H9 (cell line): Measurements from ENCODE around the gene GRID2. TPM values are rescaled to one million over a fixed set of nuclear protein-coding genes. Genes with fewer than 3 reads are reported as not detected.

Experiments used
- DNase-seq: peaks from one replicate; pipeline ENCODE4 v3.0.0-alpha.2; 2017
- H2AFZ ChIP-seq: one replicate; pipeline ENCODE4 v1.6.1; 2013; ENCODE audit warnings: mild to moderate bottlenecking, low read length, control low read depth, moderate library complexity
- H2AK5ac ChIP-seq: 2 replicates; pipeline ENCODE4 v1.6.1; 2013; ENCODE audit warnings: low read length, control low read depth, mixed read lengths; ENCODE audit not compliant: insufficient read length
- H2BK120ac ChIP-seq: one replicate; pipeline ENCODE4 v1.6.1; 2013; ENCODE audit warnings: low read depth, mild to moderate bottlenecking, low read length, control low read depth, inconsistent platforms; ENCODE audit not compliant: poor library complexity, severe bottlenecking
- H2BK12ac ChIP-seq: 2 replicates; pipeline ENCODE4 v1.6.1; 2013; ENCODE audit warnings: low read length, control low read depth, mixed read lengths, low read depth; ENCODE audit not compliant: insufficient read length
- H2BK15ac ChIP-seq: 2 replicates; pipeline ENCODE4 v1.6.1; 2013; ENCODE audit warnings: low read depth, low read length, control low read depth
- H2BK20ac ChIP-seq: one replicate; pipeline ENCODE4 v1.6.1; 2013; ENCODE audit warnings: low read depth, mild to moderate bottlenecking, low read length, control low read depth, inconsistent platforms; ENCODE audit not compliant: poor library complexity, severe bottlenecking
- H2BK5ac ChIP-seq: 2 replicates; pipeline ENCODE4 v1.6.1; 2013; ENCODE audit warnings: low read length, control low read depth, mixed read lengths; ENCODE audit not compliant: insufficient read length
- H3K14ac ChIP-seq: 2 replicates; pipeline ENCODE4 v1.6.1; 2013; ENCODE audit warnings: low read length, control low read depth; ENCODE audit not compliant: insufficient read depth
- H3K18ac ChIP-seq: 2 replicates; pipeline ENCODE4 v1.6.1; 2013; ENCODE audit warnings: low read depth, mild to moderate bottlenecking, mixed read lengths, low read length, control low read depth; ENCODE audit not compliant: insufficient read length
- H3K23ac ChIP-seq: 2 replicates; pipeline ENCODE4 v1.6.1; 2013; ENCODE audit warnings: low read length, control low read depth, mixed read lengths, low read depth; ENCODE audit not compliant: insufficient read length
- H3K23me2 ChIP-seq: 2 replicates; pipeline ENCODE4 v1.6.1; 2013; ENCODE audit warnings: low read depth, mild to moderate bottlenecking, mixed read lengths, low read length, control low read depth; ENCODE audit not compliant: insufficient read length, poor library complexity, severe bottlenecking
- H3K27ac ChIP-seq: 2 replicates; pipeline ENCODE4 v1.5.1; 2013; ENCODE audit warnings: low read length, control low read depth, mixed read lengths, low read depth; ENCODE audit not compliant: insufficient read length
- H3K27me3 ChIP-seq: 2 replicates; pipeline ENCODE4 v1.6.1; 2013; ENCODE audit warnings: low read length, control low read depth, inconsistent platforms; ENCODE audit not compliant: insufficient read depth
- H3K4ac ChIP-seq: 2 replicates; pipeline ENCODE4 v1.6.1; 2013; ENCODE audit warnings: low read depth, mild to moderate bottlenecking, control low read depth, inconsistent platforms, low read length, moderate library complexity
- H3K4me1 ChIP-seq: 2 replicates; pipeline ENCODE4 v1.6.1; 2013; ENCODE audit warnings: low read length, control low read depth, inconsistent platforms; ENCODE audit not compliant: insufficient read depth
- H3K4me2 ChIP-seq: 2 replicates; pipeline ENCODE4 v1.6.1; 2013; ENCODE audit warnings: low read length, control low read depth, mixed read lengths; ENCODE audit not compliant: insufficient read length, insufficient read depth
- H3K56ac ChIP-seq: 2 replicates; pipeline ENCODE4 v1.6.1; 2013; ENCODE audit warnings: low read depth, mild to moderate bottlenecking, mixed read lengths, low read length, control low read depth; ENCODE audit not compliant: insufficient read length
- H3K79me1 ChIP-seq: 2 replicates; pipeline ENCODE4 v1.6.1; 2013; ENCODE audit warnings: low read depth, mild to moderate bottlenecking, moderate library complexity, low read length, control low read depth, inconsistent platforms; ENCODE audit not compliant: insufficient read depth, poor library complexity, severe bottlenecking
- H3K79me2 ChIP-seq: 2 replicates; pipeline ENCODE4 v1.6.1; 2013; ENCODE audit warnings: low read length, control low read depth, inconsistent platforms; ENCODE audit not compliant: insufficient read depth
- H3K9ac ChIP-seq: 2 replicates; pipeline ENCODE4 v1.6.1; 2013; ENCODE audit warnings: low read length, control low read depth, mixed read lengths; ENCODE audit not compliant: insufficient read length; ENCODE audit errors: extremely low read depth
- H3K9me3 ChIP-seq: one replicate; pipeline ENCODE4 v1.6.1; 2013; ENCODE audit warnings: low read depth, low read length, inconsistent platforms; ENCODE audit not compliant: control insufficient read depth
- H3T11ph ChIP-seq: one replicate; pipeline ENCODE4 v1.6.1; 2013; ENCODE audit warnings: mild to moderate bottlenecking, low read length, control low read depth, inconsistent platforms
- H4K20me1 ChIP-seq: one replicate; pipeline ENCODE4 v1.6.1; 2013; ENCODE audit not compliant: control insufficient read depth, insufficient read length, insufficient read depth
- H4K5ac ChIP-seq: 2 replicates; pipeline ENCODE4 v1.6.1; 2013; ENCODE audit warnings: low read depth, mild to moderate bottlenecking, mixed read lengths, low read length, control low read depth; ENCODE audit not compliant: insufficient read length
- H4K8ac ChIP-seq: replicated peaks from 2 replicates; pipeline ENCODE4 v1.6.1; 2013; ENCODE audit warnings: low read length, control low read depth, mixed read lengths, low read depth; ENCODE audit not compliant: insufficient read length
- H4K91ac ChIP-seq: 2 replicates; pipeline ENCODE4 v1.6.1; 2013; ENCODE audit warnings: low read depth, mild to moderate bottlenecking, moderate library complexity, mixed read lengths, low read length, control low read depth; ENCODE audit not compliant: insufficient read length
- H3K27ac Mint-ChIP-seq, 3 experiments: 2 replicates in 2 of 3; 3 replicates in 1 of 3; pipeline ENCODE4 v1.8.0; 2020 to 2021; ENCODE audit warnings: mixed read lengths in 3 of 3, mild to moderate bottlenecking in 1 of 3, moderate library complexity in 1 of 3
- H3K27me3 Mint-ChIP-seq: 2 replicates; pipeline ENCODE4 v1.8.0; 2021; ENCODE audit warnings: low read depth, mild to moderate bottlenecking, moderate library complexity, mixed read lengths
- H3K36me3 Mint-ChIP-seq, 3 experiments: 2 replicates in 2 of 3; 3 replicates in 1 of 3; pipeline ENCODE4 v1.8.0; 2020 to 2021; ENCODE audit warnings: low read depth in 3 of 3, mixed read lengths in 3 of 3; ENCODE audit not compliant: insufficient read depth in 1 of 3
- H3K4me1 Mint-ChIP-seq, 2 experiments: 2 replicates each; pipeline ENCODE4 v1.8.0; 2020; ENCODE audit warnings: mixed read lengths in 2 of 2
- H3K4me3 Mint-ChIP-seq, 2 experiments: 2 replicates in 1 of 2; 3 replicates in 1 of 2; pipeline ENCODE4 v1.8.0; 2020 to 2021; ENCODE audit warnings: mild to moderate bottlenecking in 2 of 2, mixed read lengths in 2 of 2, moderate library complexity in 1 of 2
- H3K9me3 Mint-ChIP-seq, 2 experiments: 2 replicates in 1 of 2; 3 replicates in 1 of 2; pipeline ENCODE4 v1.8.0; 2020; ENCODE audit warnings: mild to moderate bottlenecking in 2 of 2, mixed read lengths in 2 of 2, moderate library complexity in 1 of 2
- CTCF ChIP-seq: fragments of 200-600 bp; sonication (generic); conservative IDR thresholded peaks from 3 replicates; pipeline ENCODE4 v1.8.0; 2021; ENCODE audit warnings: antibody characterized with exemption, mild to moderate bottlenecking
- total RNA-seq: library from RNA; stranded (reverse); gene quantifications from 2 replicates; pipeline ENCODE4 v1.2.1, GENCODE V29; 2021

Gene GRID2
- total RNA-seq, 1 experiment from 2014 or later = 21.8 TPM

GRCh38 chr4:92840880-92841279 lies 537.1 kb downstream of the GRID2 start:
- Histone ChIP-seq H3K9me3 (no peaks in the 10 kb centered on the region), H2BK5ac (no peak overlapping the region), H4K91ac (no peak overlapping the region), H2AFZ (no peak overlapping the region), H3K79me2 (no peaks in the 10 kb centered on the region), H2AK5ac (no peak overlapping the region), H3K27ac (no peak overlapping the region), H3K9ac (no peak overlapping the region), H4K20me1 (no peaks in the 10 kb centered on the region), H3T11ph (no peak overlapping the region), H3K4ac (no peak overlapping the region), H3K79me1 (no peaks in the 10 kb centered on the region), H2BK120ac (no peak overlapping the region), H3K56ac (no peak overlapping the region), H3K4me1 (no peaks in the 10 kb centered on the region), H2BK12ac (no peak overlapping the region), H4K8ac (no peak overlapping the region), H3K23ac (no peak overlapping the region), H2BK20ac (no peak overlapping the region), H3K27me3 (no peaks in the 10 kb centered on the region), H3K14ac (no peak overlapping the region), H3K23me2 (no peaks in the 10 kb centered on the region), H4K5ac (no peak overlapping the region), H3K18ac (no peak overlapping the region), H3K4me2 (no peak overlapping the region), H2BK15ac (no peak overlapping the region)
- Mint-ChIP-seq H3K27ac (no peak overlapping the region), H3K36me3 (no peaks in the 10 kb centered on the region), H3K9me3 (no peaks in the 10 kb centered on the region), H3K27me3 (no peaks in the 10 kb centered on the region), H3K4me1 (peaks cover 7 to 8% of the 10 kb centered on the region in 2 experiments), H3K4me3 (no peak overlapping the region)
- no peak for DNase-seq
- no peak for TF ChIP-seq CTCF
